Measurements from ENCODE around the gene IGFL1. TPM values are rescaled to one million over a fixed set of nuclear protein-coding genes. Genes with fewer than 3 reads are reported as not detected.
"Not testable (repeated sequence)": the region's sequence is repeated elsewhere in the genome, so short reads cannot be mapped to it uniquely, and the experiment has no call there.

Gene IGFL1
- total RNA-seq, 2 donors from 2014 or later = not detected

DNA sequence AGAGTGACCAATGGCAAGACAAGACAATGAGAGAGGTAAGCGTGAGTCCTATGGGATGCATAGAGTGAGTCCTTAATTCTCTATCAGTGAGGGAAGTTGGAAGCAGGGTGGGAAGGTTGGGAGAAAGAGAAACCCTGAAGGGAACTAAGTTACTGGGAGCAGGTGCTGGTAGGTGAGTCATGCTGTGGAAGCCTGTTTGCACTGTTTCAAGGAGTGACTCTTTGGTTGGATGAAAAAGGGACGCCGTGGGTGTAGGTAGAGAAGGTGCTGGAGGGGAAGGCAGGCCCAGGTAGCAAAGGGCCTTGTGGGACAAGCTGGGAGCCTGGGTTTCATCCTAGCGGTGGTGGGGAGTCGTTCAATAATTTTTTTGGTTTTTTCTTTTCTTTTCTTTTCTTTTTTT, 21.9 kb downstream of the IGFL1 start:
- no peak for DNase-seq
- intact Hi-C loops (cut with DNase I) = no loop called here
- no peak for ATAC-seq

DNA sequence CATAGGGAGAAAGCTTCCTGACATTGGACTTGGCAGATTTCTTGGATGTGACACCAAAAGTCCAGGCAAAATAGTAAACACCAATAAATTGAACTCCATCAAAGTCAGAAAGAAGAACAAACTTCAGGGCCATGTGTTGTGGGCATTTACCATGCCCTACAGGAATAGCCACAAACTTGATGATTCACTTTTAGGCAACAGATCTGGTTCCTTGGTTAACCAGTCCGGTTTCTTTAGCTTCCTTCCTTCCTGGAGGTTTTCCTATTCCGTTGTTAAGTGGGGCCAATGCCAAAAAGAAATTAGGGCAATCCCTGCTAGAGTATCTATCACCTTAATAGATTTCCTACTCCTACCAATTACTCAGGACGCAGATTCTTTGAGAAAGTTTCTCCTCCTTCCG, 25.2 kb downstream of the IGFL1 start:
- DNase-seq (no peak), ATAC-seq (no peak)
- intact Hi-C loops (cut with DNase I) = no loop called here

DNA sequence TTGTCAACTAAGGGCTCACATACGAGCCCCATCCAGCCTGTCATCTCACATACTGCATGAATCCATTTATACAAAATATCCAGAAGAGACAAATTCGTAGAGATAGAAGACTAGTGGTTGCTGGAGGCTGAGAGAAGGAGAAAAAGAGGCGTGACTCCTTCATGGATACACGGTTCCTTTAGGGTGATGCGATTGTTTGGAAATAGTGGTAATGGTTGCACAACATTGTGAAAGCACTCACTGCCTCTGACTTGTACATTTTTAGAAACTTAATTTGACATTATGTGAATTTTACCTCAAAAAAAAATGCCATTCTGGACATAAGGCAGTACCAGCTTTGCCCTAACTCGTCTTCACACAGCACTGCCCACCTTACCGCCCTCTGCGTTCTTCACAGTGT, 27.3 kb downstream of the IGFL1 start:
- intact Hi-C loops (cut with DNase I) = no loop called here
- no peak for ATAC-seq
- DNase-seq = no peak

DNA sequence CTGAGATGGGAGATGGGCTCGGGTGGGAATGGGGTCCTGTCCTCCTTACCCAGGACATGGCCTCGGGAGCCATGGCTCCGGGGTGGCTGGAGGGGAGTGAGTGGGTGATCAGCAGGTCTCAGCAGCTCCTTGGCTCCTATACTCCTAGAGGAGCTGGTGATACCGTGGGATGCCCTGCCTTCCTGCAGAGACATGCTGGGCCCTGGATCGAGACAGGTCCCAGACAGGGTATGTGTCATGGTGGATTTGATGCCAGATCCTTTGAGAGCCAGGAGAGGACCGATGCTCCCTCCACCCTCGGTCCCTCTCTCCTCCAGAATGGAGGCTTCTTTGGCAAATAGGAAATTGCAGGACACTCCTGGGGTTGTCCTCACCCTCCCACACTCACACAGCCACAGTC, 32.0 kb downstream of the IGFL1 start:
- DNase-seq, ATAC-seq: not testable (repeated sequence)
- intact Hi-C loops (cut with DNase I) = loop anchor here (5.0 to 10.0 kb wide), 3 partner anchors 69 to 234 kb away; no protein-coding TSS in a partner anchor

DNA sequence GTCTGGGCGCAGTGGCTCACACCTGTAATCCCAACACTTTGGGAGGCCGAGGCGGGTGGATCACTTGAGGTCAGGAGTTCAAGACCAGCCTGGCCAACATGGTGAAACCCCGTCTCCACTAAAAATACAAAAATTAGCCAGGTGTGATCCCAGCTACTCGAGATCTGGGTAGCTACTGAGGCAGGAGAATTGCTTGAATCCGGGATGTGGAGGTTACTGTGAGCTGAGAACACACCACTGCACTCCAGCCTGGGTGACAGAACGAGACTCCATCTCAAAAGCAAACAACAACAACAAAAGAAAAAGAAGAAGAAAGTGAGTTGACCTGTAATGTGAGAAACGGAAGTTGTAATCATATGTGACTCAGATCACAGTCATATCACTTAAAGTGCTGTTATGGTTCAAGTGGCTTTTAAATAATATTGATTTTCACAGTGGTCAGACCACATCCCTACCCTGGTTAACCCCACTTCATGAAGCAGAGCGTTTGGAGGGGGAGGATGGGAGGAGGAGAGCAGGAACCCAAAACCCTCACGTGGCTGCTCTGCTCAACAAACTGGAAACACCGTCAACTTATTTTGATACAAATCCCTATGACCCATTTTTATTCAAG, 33.2 kb downstream of the IGFL1 start:
- ATAC-seq = peak in 1 of 2 donors; percentile 23
- intact Hi-C loops (cut with DNase I) = loop anchor here (5.0 to 10.0 kb wide), 3 partner anchors 70 to 235 kb away; no protein-coding TSS in a partner anchor
- DNase-seq = not testable (repeated sequence)

DNA sequence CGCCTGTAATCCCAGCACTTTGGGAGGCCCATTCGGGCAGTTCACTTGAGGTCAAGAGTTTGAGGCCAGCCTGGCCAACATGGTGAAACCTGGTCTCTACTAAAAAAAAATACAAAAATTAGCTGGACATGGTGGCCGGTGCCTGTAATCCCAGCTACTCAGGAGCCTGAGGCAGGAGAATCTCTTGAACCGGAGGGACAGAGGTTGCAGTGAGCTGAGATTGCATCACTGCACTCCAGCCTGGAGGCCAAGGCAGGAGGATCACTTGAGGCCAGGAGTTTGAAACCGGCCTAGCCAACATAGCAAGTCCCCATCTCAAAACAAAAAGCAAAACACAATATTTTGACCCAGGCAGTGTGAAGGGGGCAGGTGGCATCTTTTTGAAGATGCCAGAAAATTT, 35.3 kb downstream of the IGFL1 start:
- intact Hi-C loops (cut with DNase I) = loop anchor here (1.0 to 10.0 kb wide), 5 partner anchors 72 to 238 kb away; no protein-coding TSS in a partner anchor
- not testable (repeated sequence) for DNase-seq, ATAC-seq

DNA sequence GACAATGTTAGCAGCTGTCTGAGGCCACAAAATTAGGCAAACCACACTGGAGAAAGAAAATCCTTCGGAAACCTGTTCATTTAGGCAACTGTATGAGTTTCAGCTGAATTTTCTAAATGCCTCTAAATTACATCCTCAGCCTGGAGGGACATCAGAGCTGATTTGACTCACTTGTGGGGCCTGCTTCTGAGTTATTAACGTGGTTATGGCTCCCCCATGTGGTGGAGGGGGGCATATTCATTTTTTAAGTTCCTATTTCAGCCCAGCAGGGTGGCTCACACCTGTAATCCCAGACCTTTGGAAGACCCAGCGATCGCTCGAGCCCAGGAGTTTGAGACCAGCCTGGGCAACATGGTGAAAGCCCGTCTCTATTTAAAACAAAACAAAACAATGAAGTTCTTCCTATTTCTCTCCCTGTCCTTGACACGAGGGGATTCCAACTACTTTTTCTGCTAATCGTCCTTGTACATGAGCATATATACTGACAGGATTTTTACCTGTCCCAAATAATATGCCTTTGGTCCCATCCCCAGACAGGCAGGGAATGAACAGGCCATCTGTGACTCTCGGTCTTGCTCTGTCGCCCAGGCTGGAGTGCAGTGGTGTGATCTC, 35.8 kb downstream of the IGFL1 start:
- intact Hi-C loops (cut with DNase I) = loop anchor here (1.0 to 10.0 kb wide), 3 partner anchors 181 to 236 kb away; no protein-coding TSS in a partner anchor
- ATAC-seq = peak; percentile 83 to 86
- peak; percentile 39 for DNase-seq

DNA sequence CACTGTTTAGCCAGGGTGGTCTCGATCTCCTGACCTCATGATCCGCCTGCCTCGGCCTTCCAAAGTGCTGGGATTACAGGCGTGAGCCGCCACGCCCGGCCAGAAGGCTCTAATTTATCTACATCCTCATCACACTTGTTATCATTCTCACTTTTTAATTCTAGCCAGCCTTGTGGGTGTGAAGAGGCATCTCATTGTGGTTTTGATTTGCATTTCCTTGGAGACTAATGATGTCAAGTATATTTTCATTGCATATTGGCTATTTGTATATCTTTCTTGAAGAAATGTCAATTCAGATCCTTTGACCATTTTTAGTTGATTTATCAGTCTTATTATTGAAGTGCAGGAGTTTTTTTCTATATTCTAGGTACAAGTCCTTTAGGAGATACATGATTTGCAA, 39.6 kb downstream of the IGFL1 start:
- intact Hi-C loops (cut with DNase I) = loop anchor here in 1 of 2 donors (10.0 kb wide), 1 partner anchor 184 kb away; no protein-coding TSS in a partner anchor
- no peak for ATAC-seq
- DNase-seq = no peak

DNA sequence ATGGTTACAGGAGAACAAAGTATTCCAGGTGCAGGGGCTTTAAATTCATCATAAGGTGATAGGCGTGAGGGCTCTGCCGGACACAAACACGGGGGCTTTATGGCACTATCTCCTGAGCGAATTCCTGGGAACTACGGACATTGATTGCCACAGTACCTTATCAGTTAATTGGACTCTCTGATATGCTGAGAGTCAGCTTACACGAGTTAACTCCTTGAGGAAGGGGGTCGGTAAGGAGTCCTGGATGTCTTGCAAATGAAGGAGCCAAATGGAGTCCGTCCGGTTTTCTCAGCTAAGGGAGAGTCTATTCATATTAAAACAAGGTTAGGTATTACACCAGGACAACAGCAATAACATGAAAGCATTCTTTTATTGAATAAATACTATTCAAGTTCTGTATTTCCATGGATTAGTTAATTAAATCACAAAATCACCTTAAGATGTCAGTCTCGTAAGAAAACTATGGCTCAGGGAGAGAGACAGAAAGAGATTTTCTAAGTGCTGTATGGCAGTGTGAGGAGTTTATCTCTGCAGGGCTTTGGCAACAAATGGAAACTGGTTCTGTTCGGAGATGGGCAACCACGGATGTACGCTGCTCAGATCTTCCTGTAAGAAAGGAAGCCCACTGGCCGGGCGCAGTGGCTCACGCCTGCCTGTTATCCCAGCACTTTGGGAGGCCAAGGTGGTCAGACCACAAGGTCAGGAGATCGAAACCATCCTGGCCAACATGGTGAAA, 41.1 kb downstream of the IGFL1 start:
- ATAC-seq (no peak), DNase-seq (no peak)
- intact Hi-C loops (cut with DNase I) = no loop called here

DNA sequence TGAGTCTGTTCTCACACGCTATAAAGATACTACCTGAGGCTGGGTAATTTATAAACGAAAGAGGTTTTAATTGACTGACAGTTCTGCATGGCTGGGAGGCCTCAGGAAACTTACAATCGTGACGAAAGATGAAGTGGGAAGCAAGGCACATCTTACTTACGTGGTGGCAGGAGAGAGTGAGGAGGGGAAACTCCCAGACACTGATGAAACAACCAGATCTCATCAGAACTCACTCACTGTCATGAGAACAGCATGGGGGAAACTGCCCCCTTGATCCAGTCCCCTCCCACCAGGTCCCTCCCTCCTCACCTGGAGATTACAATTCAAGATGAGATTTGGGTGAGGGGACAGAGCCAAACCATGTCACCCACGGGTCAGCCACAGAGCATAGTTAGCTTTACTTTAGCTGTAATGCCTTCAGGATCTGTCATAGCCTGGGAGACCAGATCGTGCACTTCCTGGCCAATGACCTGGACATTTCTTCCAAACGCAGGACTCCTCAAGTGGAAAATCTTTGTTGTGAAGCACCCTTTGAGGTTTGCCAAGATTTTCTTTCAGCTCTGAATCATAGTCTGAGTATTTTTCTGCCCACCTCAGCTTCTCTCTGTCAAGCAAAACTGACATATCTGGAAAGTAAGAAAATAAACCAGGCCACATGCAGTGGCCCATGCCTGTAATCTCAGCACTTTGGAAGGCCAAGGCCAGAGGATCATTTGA, 42.1 kb downstream of the IGFL1 start:
- intact Hi-C loops (cut with DNase I) = no loop called here
- ATAC-seq = peak in 1 of 2 donors; percentile 72
- no peak for DNase-seq

DNA sequence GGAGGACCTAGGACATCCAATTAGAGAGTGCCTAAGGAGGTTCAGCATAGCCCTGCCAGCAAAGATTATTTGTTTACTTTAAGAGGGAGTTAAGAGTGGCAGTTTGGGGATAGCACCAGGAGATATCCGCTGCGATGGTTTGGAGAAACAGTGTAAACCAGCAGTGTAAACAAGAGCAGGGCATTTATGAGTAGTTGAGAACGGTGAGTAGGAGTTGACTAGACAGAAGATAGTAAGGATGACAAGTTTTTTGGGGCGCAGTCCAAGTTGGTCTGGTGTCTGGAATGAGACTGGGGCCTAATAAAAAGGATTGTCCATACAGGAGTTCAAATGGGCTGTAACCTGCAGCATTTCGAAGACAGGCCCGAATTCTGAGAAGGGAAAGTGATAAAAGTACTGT, 44.4 kb downstream of the IGFL1 start:
- ATAC-seq; DNase-seq; intact Hi-C loops (cut with DNase I): not testable (repeated sequence)

DNA sequence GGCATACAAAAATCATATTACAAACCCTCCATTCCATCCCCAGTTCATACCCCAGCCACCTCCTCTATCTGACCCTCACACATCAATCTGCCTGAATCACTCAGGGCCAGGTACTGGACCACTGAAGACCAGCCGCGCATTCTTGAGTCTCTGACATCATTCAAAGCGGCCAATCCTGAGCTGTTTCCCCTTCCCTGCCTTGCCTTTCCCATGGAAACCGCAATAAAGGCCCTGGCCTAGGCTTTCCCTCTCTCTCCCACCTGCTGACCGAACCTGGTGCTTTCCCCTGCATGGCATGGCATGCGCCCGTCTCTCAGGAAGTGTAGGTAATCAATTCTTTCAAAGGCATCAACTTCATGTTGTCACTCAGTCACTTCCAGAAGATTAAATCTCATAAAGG, 49.6 kb downstream of the IGFL1 start:
- DNase-seq (no peak), ATAC-seq (no peak)
- intact Hi-C loops (cut with DNase I) = no loop called here

Other genes with a start within 250 kb of the IGFL1 start
- gene CCDC61, start 234.3 kb upstream of the IGFL1 start, total RNA-seq = 10 to 100 TPM; 10.0 to 10.8 TPM
- gene PGLYRP1, start 206.7 kb upstream of the IGFL1 start, total RNA-seq = under 1 TPM in 1 of 2 donors, not detected in 1; 0.32 TPM
- not detected for gene IGFL4, start 188.7 kb upstream of the IGFL1 start, total RNA-seq
- gene IGFL3, start 105.1 kb upstream of the IGFL1 start, total RNA-seq = not detected
- gene IGFL2, start 81.5 kb upstream of the IGFL1 start, total RNA-seq = not detected
- gene HIF3A, start 67.3 kb downstream of the IGFL1 start, total RNA-seq = 10 to 100 TPM; 51.0 to 53.0 TPM
- gene PPP5C, start 117.3 kb downstream of the IGFL1 start, total RNA-seq = 10 to 100 TPM; 60.5 to 75.1 TPM
- 10 to 100 TPM; 29.6 to 38.4 TPM for gene CCDC8, start 183.8 kb downstream of the IGFL1 start, total RNA-seq
- under 1 TPM; 0.09 to 0.16 TPM for gene PNMA8C, start 199.2 kb downstream of the IGFL1 start, total RNA-seq
- gene PNMA8A, start 241.8 kb downstream of the IGFL1 start, total RNA-seq = 10 to 100 TPM; 13.9 to 16.5 TPM